H9 (cell line): ENCODE data around the gene LRP5. TPM values are rescaled to one million over a fixed set of nuclear protein-coding genes. Genes with fewer than 3 reads are reported as not detected.
"Not testable (repeated sequence)": the region's sequence is repeated elsewhere in the genome, so short reads cannot be mapped to it uniquely, and the experiment has no call there.

ENCODE experiments used
- DNase-seq: peaks from one replicate; pipeline ENCODE4 v3.0.0-alpha.2; 2017
- H2AFZ ChIP-seq: one replicate; pipeline ENCODE4 v1.6.1; 2013; ENCODE audit warnings: mild to moderate bottlenecking, low read length, control low read depth, moderate library complexity
- H2AK5ac ChIP-seq: 2 replicates; pipeline ENCODE4 v1.6.1; 2013; ENCODE audit warnings: low read length, control low read depth, mixed read lengths; ENCODE audit not compliant: insufficient read length
- H2BK120ac ChIP-seq: one replicate; pipeline ENCODE4 v1.6.1; 2013; ENCODE audit warnings: low read depth, mild to moderate bottlenecking, low read length, control low read depth, inconsistent platforms; ENCODE audit not compliant: poor library complexity, severe bottlenecking
- H2BK12ac ChIP-seq: 2 replicates; pipeline ENCODE4 v1.6.1; 2013; ENCODE audit warnings: low read length, control low read depth, mixed read lengths, low read depth; ENCODE audit not compliant: insufficient read length
- H2BK15ac ChIP-seq: 2 replicates; pipeline ENCODE4 v1.6.1; 2013; ENCODE audit warnings: low read depth, low read length, control low read depth
- H2BK20ac ChIP-seq: one replicate; pipeline ENCODE4 v1.6.1; 2013; ENCODE audit warnings: low read depth, mild to moderate bottlenecking, low read length, control low read depth, inconsistent platforms; ENCODE audit not compliant: poor library complexity, severe bottlenecking
- H2BK5ac ChIP-seq: 2 replicates; pipeline ENCODE4 v1.6.1; 2013; ENCODE audit warnings: low read length, control low read depth, mixed read lengths; ENCODE audit not compliant: insufficient read length
- H3K14ac ChIP-seq: 2 replicates; pipeline ENCODE4 v1.6.1; 2013; ENCODE audit warnings: low read length, control low read depth; ENCODE audit not compliant: insufficient read depth
- H3K18ac ChIP-seq: 2 replicates; pipeline ENCODE4 v1.6.1; 2013; ENCODE audit warnings: low read depth, mild to moderate bottlenecking, mixed read lengths, low read length, control low read depth; ENCODE audit not compliant: insufficient read length
- H3K23ac ChIP-seq: 2 replicates; pipeline ENCODE4 v1.6.1; 2013; ENCODE audit warnings: low read length, control low read depth, mixed read lengths, low read depth; ENCODE audit not compliant: insufficient read length
- H3K23me2 ChIP-seq: 2 replicates; pipeline ENCODE4 v1.6.1; 2013; ENCODE audit warnings: low read depth, mild to moderate bottlenecking, mixed read lengths, low read length, control low read depth; ENCODE audit not compliant: insufficient read length, poor library complexity, severe bottlenecking
- H3K27ac ChIP-seq: 2 replicates; pipeline ENCODE4 v1.5.1; 2013; ENCODE audit warnings: low read length, control low read depth, mixed read lengths, low read depth; ENCODE audit not compliant: insufficient read length
- H3K27me3 ChIP-seq: 2 replicates; pipeline ENCODE4 v1.6.1; 2013; ENCODE audit warnings: low read length, control low read depth, inconsistent platforms; ENCODE audit not compliant: insufficient read depth
- H3K4ac ChIP-seq: 2 replicates; pipeline ENCODE4 v1.6.1; 2013; ENCODE audit warnings: low read depth, mild to moderate bottlenecking, control low read depth, inconsistent platforms, low read length, moderate library complexity
- H3K4me1 ChIP-seq: 2 replicates; pipeline ENCODE4 v1.6.1; 2013; ENCODE audit warnings: low read length, control low read depth, inconsistent platforms; ENCODE audit not compliant: insufficient read depth
- H3K4me2 ChIP-seq: 2 replicates; pipeline ENCODE4 v1.6.1; 2013; ENCODE audit warnings: low read length, control low read depth, mixed read lengths; ENCODE audit not compliant: insufficient read length, insufficient read depth
- H3K56ac ChIP-seq: 2 replicates; pipeline ENCODE4 v1.6.1; 2013; ENCODE audit warnings: low read depth, mild to moderate bottlenecking, mixed read lengths, low read length, control low read depth; ENCODE audit not compliant: insufficient read length
- H3K79me1 ChIP-seq: 2 replicates; pipeline ENCODE4 v1.6.1; 2013; ENCODE audit warnings: low read depth, mild to moderate bottlenecking, moderate library complexity, low read length, control low read depth, inconsistent platforms; ENCODE audit not compliant: insufficient read depth, poor library complexity, severe bottlenecking
- H3K79me2 ChIP-seq: 2 replicates; pipeline ENCODE4 v1.6.1; 2013; ENCODE audit warnings: low read length, control low read depth, inconsistent platforms; ENCODE audit not compliant: insufficient read depth
- H3K9ac ChIP-seq: 2 replicates; pipeline ENCODE4 v1.6.1; 2013; ENCODE audit warnings: low read length, control low read depth, mixed read lengths; ENCODE audit not compliant: insufficient read length; ENCODE audit errors: extremely low read depth
- H3K9me3 ChIP-seq: one replicate; pipeline ENCODE4 v1.6.1; 2013; ENCODE audit warnings: low read depth, low read length, inconsistent platforms; ENCODE audit not compliant: control insufficient read depth
- H3T11ph ChIP-seq: one replicate; pipeline ENCODE4 v1.6.1; 2013; ENCODE audit warnings: mild to moderate bottlenecking, low read length, control low read depth, inconsistent platforms
- H4K20me1 ChIP-seq: one replicate; pipeline ENCODE4 v1.6.1; 2013; ENCODE audit not compliant: control insufficient read depth, insufficient read length, insufficient read depth
- H4K5ac ChIP-seq: 2 replicates; pipeline ENCODE4 v1.6.1; 2013; ENCODE audit warnings: low read depth, mild to moderate bottlenecking, mixed read lengths, low read length, control low read depth; ENCODE audit not compliant: insufficient read length
- H4K8ac ChIP-seq: replicated peaks from 2 replicates; pipeline ENCODE4 v1.6.1; 2013; ENCODE audit warnings: low read length, control low read depth, mixed read lengths, low read depth; ENCODE audit not compliant: insufficient read length
- H4K91ac ChIP-seq: 2 replicates; pipeline ENCODE4 v1.6.1; 2013; ENCODE audit warnings: low read depth, mild to moderate bottlenecking, moderate library complexity, mixed read lengths, low read length, control low read depth; ENCODE audit not compliant: insufficient read length
- H3K27ac Mint-ChIP-seq, 3 experiments: 2 replicates in 2 of 3; 3 replicates in 1 of 3; pipeline ENCODE4 v1.8.0; 2020 to 2021; ENCODE audit warnings: mixed read lengths in 3 of 3, mild to moderate bottlenecking in 1 of 3, moderate library complexity in 1 of 3
- H3K27me3 Mint-ChIP-seq: 2 replicates; pipeline ENCODE4 v1.8.0; 2021; ENCODE audit warnings: low read depth, mild to moderate bottlenecking, moderate library complexity, mixed read lengths
- H3K36me3 Mint-ChIP-seq, 3 experiments: 2 replicates in 2 of 3; 3 replicates in 1 of 3; pipeline ENCODE4 v1.8.0; 2020 to 2021; ENCODE audit warnings: low read depth in 3 of 3, mixed read lengths in 3 of 3; ENCODE audit not compliant: insufficient read depth in 1 of 3
- H3K4me1 Mint-ChIP-seq, 2 experiments: 2 replicates each; pipeline ENCODE4 v1.8.0; 2020; ENCODE audit warnings: mixed read lengths in 2 of 2
- H3K4me3 Mint-ChIP-seq, 2 experiments: 2 replicates in 1 of 2; 3 replicates in 1 of 2; pipeline ENCODE4 v1.8.0; 2020 to 2021; ENCODE audit warnings: mild to moderate bottlenecking in 2 of 2, mixed read lengths in 2 of 2, moderate library complexity in 1 of 2
- H3K9me3 Mint-ChIP-seq, 2 experiments: 2 replicates in 1 of 2; 3 replicates in 1 of 2; pipeline ENCODE4 v1.8.0; 2020; ENCODE audit warnings: mild to moderate bottlenecking in 2 of 2, mixed read lengths in 2 of 2, moderate library complexity in 1 of 2
- WGBS: extraction: QIAGEN DNeasy Blood & Tissue Kit; methylation state at CpG from one replicate; pipeline ENCODE4 v1.1.7; 2013; ENCODE audit warnings: missing lambda C conversion rate, low lambda C conversion rate, mixed read lengths; ENCODE audit not compliant: insufficient read length; ENCODE audit errors: extremely low coverage; 5-methylcytosine and 5-hydroxymethylcytosine counted together
- total RNA-seq: library from RNA; stranded (reverse); gene quantifications from 2 replicates; pipeline ENCODE4 v1.2.1, GENCODE V29; 2021
- TF ChIP-seq, protein P1 (sequence below): fragments of 200-600 bp; sonication (generic); conservative IDR thresholded peaks from 3 replicates; pipeline ENCODE4 v1.8.0; 2021; ENCODE audit warnings: antibody characterized with exemption, mild to moderate bottlenecking

The LRP5 gene
- total RNA-seq, 1 experiment from 2014 or later: 38.4 TPM

DNA sequence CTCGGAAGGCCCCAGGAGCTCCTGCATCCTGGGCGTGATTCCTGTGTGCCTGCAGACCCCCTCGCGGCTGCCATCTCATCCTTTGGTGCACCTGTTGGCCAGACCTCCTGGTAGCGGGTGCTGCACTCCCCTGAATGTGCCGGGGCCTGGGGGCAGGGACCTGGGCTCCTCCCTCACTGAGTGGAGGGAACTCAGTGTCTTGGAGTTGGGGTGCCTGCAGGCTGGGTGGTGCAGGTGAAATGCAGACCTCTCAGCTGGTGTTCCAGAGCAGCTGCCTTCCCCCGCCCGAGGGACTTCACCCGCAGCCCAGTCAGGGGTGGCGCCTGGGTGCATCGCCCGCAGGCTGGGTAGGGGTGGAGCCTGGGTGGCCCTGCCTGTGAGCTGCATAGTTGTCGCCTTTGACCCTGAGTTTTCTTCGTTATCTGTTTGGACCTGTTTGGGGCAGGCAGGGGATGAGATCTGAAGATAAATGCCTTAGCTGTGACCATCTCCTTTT is 31.4 kb downstream of the LRP5 start:
- no peak overlapping the region for H3K56ac ChIP-seq
- H3K79me2 ChIP-seq: peaks cover 2% of the 10 kb centered on the region; the same call in 1 of the 2 replicates
- no peaks in the 10 kb centered on the region for H3K27me3 Mint-ChIP-seq
- no peak overlapping the region for H2BK120ac ChIP-seq
- no peak overlapping the region for H3K23ac ChIP-seq
- H3T11ph ChIP-seq: no peak overlapping the region
- H3K9me3 Mint-ChIP-seq: 0 out of 5 replicates have a peak, but pooled peaks cover 0 to 4% of the 10 kb centered on the region in 2 experiments
- H3K23me2 ChIP-seq: no peaks in the 10 kb centered on the region
- H3K27ac ChIP-seq: no peak overlapping the region
- no peak overlapping the region; the same call in 1 of the 2 replicates for H3K4ac ChIP-seq
- no peaks in the 10 kb centered on the region for H3K27me3 ChIP-seq
- no peak overlapping the region for H2AFZ ChIP-seq
- no peak overlapping the region for H2BK15ac ChIP-seq
- no peak overlapping the region for H3K4me3 Mint-ChIP-seq
- peaks cover 38 to 47% of the 10 kb centered on the region in 2 experiments for H3K4me1 Mint-ChIP-seq
- H2BK5ac ChIP-seq: no peak overlapping the region
- peak overlapping the region; percentile 35 for H4K91ac ChIP-seq
- TF ChIP-seq, protein P1, sequence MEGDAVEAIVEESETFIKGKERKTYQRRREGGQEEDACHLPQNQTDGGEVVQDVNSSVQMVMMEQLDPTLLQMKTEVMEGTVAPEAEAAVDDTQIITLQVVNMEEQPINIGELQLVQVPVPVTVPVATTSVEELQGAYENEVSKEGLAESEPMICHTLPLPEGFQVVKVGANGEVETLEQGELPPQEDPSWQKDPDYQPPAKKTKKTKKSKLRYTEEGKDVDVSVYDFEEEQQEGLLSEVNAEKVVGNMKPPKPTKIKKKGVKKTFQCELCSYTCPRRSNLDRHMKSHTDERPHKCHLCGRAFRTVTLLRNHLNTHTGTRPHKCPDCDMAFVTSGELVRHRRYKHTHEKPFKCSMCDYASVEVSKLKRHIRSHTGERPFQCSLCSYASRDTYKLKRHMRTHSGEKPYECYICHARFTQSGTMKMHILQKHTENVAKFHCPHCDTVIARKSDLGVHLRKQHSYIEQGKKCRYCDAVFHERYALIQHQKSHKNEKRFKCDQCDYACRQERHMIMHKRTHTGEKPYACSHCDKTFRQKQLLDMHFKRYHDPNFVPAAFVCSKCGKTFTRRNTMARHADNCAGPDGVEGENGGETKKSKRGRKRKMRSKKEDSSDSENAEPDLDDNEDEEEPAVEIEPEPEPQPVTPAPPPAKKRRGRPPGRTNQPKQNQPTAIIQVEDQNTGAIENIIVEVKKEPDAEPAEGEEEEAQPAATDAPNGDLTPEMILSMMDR: no peak
- WGBS: no CpG with 5 or more reads among the region's 14 CpGs
- H2BK12ac ChIP-seq: no peak overlapping the region
- no peaks in the 10 kb centered on the region for H4K20me1 ChIP-seq
- peaks cover 2% of the 10 kb centered on the region; the same call in 1 of the 2 replicates for H3K4me1 ChIP-seq
- no peak overlapping the region for H2BK20ac ChIP-seq
- no peak overlapping the region for H4K5ac ChIP-seq
- H3K18ac ChIP-seq: peak overlapping the region; percentile 37
- peaks cover 9 to 16% (median 13%) of the 10 kb centered on the region in 3 experiments; a peak in 6 of 7 replicates for H3K36me3 Mint-ChIP-seq
- H3K27ac Mint-ChIP-seq: peak overlapping the region in 2 of 3 experiments; percentile 74 to 81; a peak in 4 of 7 replicates
- H3K4me2 ChIP-seq: no peak overlapping the region
- no peak for DNase-seq
- no peaks in the 10 kb centered on the region for H3K79me1 ChIP-seq
- H3K14ac ChIP-seq: peak overlapping the region; percentile 39
- H2AK5ac ChIP-seq: no peak overlapping the region
- no peak overlapping the region for H4K8ac ChIP-seq
- no peaks in the 10 kb centered on the region for H3K9me3 ChIP-seq
- H3K9ac ChIP-seq: no peak overlapping the region

DNA sequence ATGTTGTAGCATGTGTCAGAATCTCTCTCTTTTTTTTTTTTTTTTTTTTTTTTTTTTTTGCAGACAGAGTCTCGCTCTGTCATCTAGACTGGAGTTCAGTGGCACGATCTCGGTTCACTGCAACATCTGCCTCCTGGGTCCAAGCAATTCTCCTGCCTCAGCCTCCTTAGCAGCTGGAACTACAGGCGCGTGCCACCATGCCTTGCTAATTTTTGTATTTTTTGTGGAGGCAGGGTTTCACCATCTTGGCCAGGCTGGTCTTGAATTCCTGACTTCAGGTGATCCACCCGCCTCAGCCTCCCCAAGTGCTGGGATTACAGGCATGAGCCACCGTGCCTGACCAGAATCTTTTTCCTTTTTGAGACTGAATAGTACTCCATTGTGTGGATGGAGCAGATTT is 32.4 kb downstream of the LRP5 start:
- not testable (repeated sequence) for H4K20me1 ChIP-seq, H3K9me3 Mint-ChIP-seq, H3K23ac ChIP-seq, H3K4me2 ChIP-seq, H3K23me2 ChIP-seq, H3K27me3 Mint-ChIP-seq, DNase-seq, H3K79me2 ChIP-seq, H3K79me1 ChIP-seq, H2BK5ac ChIP-seq, H4K91ac ChIP-seq, H3K4ac ChIP-seq, H3K18ac ChIP-seq, H3K27ac ChIP-seq, H3K4me1 ChIP-seq, H2BK20ac ChIP-seq, H3K4me3 Mint-ChIP-seq, H3T11ph ChIP-seq, H2BK12ac ChIP-seq, H4K5ac ChIP-seq, H3K9ac ChIP-seq, H2BK15ac ChIP-seq, H2AK5ac ChIP-seq, H3K56ac ChIP-seq, H3K27me3 ChIP-seq, H3K14ac ChIP-seq, H2AFZ ChIP-seq, H2BK120ac ChIP-seq, H4K8ac ChIP-seq, H3K9me3 ChIP-seq
- Mint-ChIP-seq H3K36me3 (peaks cover 9 to 16% (median 13%) of the 10 kb centered on the region in 3 experiments; a peak in 6 of 7 replicates), H3K27ac (0 out of 7 replicates have a peak overlapping the region, but pooled peaks of 1 of the 3 experiments have one; percentile 53), H3K4me1 (peaks cover 35 to 43% of the 10 kb centered on the region in 2 experiments)
- no CpG with 5 or more reads among the region's 7 CpGs for WGBS
